ENCODE data around the gene NFS1. TPM values are rescaled to one million over a fixed set of nuclear protein-coding genes. Genes with fewer than 3 reads are reported as not detected.
A peak's percentile ranks its signal among the peaks of the same experiment; 100 is the strongest.

Gene NFS1
- total and polyA plus RNA-seq, 2 of the 4 experiments (the other 2 are of a cell fraction) = 16.5 to 35.6 TPM

- no peak for TF ChIP-seq RFX5 (IDR thresholded peaks at IDR 0.05; ENCODE audit: low read depth, low read length)
- TF ChIP-seq CEBPB (IDR thresholded peaks at IDR 0.05; ENCODE audit: low read depth, low read length) = no peak
- TF ChIP-seq BHLHE40 (IDR thresholded peaks at IDR 0.05; ENCODE audit: low read depth, low read length) = no peak
- no peak for TF ChIP-seq CTCF (conservative IDR thresholded peaks at IDR 0.05; ENCODE audit: low read depth, low read length)
- TF ChIP-seq CHD1 (IDR thresholded peaks at IDR 0.05; ENCODE audit: low read depth, low read length) = no peak
- TF ChIP-seq POLR2A (IDR thresholded peaks at IDR 0.05; ENCODE audit: low read depth, low read length) = no peak
- TF ChIP-seq USF2 (IDR thresholded peaks at IDR 0.05; ENCODE audit: low read depth, low read length) = no peak
- TF ChIP-seq ELK1 (IDR thresholded peaks at IDR 0.05; ENCODE audit: borderline replicate concordance, low read depth, low read length) = no peak
- TF ChIP-seq FOS (IDR thresholded peaks at IDR 0.05; ENCODE audit: low read depth, low read length) = no peak
- TF ChIP-seq NFE2L2 (IDR thresholded peaks at IDR 0.05; ENCODE audit: low read depth, low read length) = no peak
- TF ChIP-seq RCOR1 (IDR thresholded peaks at IDR 0.05; ENCODE audit: insufficient replicate concordance, low read length) = no peak
- TF ChIP-seq MXI1 (IDR thresholded peaks at IDR 0.05; ENCODE audit: borderline replicate concordance, low read depth, low read length) = no peak
- TF ChIP-seq RAD21 (IDR thresholded peaks at IDR 0.05; ENCODE audit: low read length) = no peak
- TF ChIP-seq SMC3 (IDR thresholded peaks at IDR 0.05; ENCODE audit: low read depth, low read length) = no peak
- TF ChIP-seq MAFK (IDR thresholded peaks at IDR 0.05; ENCODE audit: low read depth, low read length) = no peak
- no peak for TF ChIP-seq MAZ (IDR thresholded peaks at IDR 0.05; ENCODE audit: borderline replicate concordance, low read depth, low read length)
- Histone ChIP-seq H3K79me1 (ENCODE audit: low read depth in 1 of 2, low read length in 2 of 2) (peaks cover 54 to 94% of the 10 kb centered on the region in 2 experiments), H3K9me1 (ENCODE audit: insufficient read depth, low read length) (peaks cover 32% of the 10 kb centered on the region), H2AFZ (replicated peaks; ENCODE audit: low read length, poor library complexity) (no peak overlapping the region), H4K91ac (ENCODE audit: insufficient read depth, low read depth, low read length) (no peak overlapping the region), H3K18ac (ENCODE audit: low read depth, low read length) (no peak overlapping the region), H4K8ac (ENCODE audit: low read depth in 2 of 2, low read length in 2 of 2) (no peak overlapping the region), H4K5ac (ENCODE audit: low read depth, low read length) (no peak overlapping the region), H3K4me3 (ENCODE audit: insufficient read depth, low read depth, low read length) (no peak overlapping the region), H2BK15ac (ENCODE audit: low read depth, low read length) (no peak overlapping the region), H3K9ac (ENCODE audit: low read depth, low read length) (no peak overlapping the region), H2AK9ac (replicated peaks; ENCODE audit: low read depth, low read length, poor library complexity) (no peak overlapping the region), H2AK5ac (ENCODE audit: low read depth, low read length) (no peak overlapping the region), H3K27ac (ENCODE audit: insufficient read depth, low read length) (no peak overlapping the region), H3K14ac (replicated peaks; ENCODE audit: low read depth, low read length) (no peak overlapping the region; the same call in 1 of the 2 replicates), H2BK5ac (ENCODE audit: low read depth, low read length, poor library complexity, severe bottlenecking) (no peak overlapping the region), H3K4me2 (ENCODE audit: low read depth, low read length) (no peak overlapping the region), H3K9me3 (ENCODE audit: control insufficient read depth, insufficient read depth, low read length) (no peaks in the 10 kb centered on the region), H2BK120ac (ENCODE audit: low read depth, low read length) (no peak overlapping the region), H3K36me3 (ENCODE audit: control insufficient read depth, insufficient read depth, low read length) (no peaks in the 10 kb centered on the region), H3K56ac (ENCODE audit: extremely low read depth, insufficient read depth, low read length) (no peak overlapping the region), H3K4ac (ENCODE audit: low read depth, low read length) (no peak overlapping the region), H4K20me1 (ENCODE audit: insufficient read depth, low read length) (peaks cover 84% of the 10 kb centered on the region), H2BK20ac (ENCODE audit: low read depth, low read length) (no peak overlapping the region), H3K27me3 (ENCODE audit: control insufficient read depth, insufficient read depth, low read length) (no peaks in the 10 kb centered on the region), H3K23ac (ENCODE audit: low read depth, low read length) (no peak overlapping the region), H3K4me1 (ENCODE audit: control insufficient read depth, insufficient read depth, low read length) (peaks cover 11% of the 10 kb centered on the region)
- ChIA-PET POLR2A (ENCODE audit: unreplicated experiment) (no interaction called here), CTCF (interaction anchor here (1.5 kb wide), 1 partner anchor 20 kb away, joined by 3 read pairs; no protein-coding TSS in a partner anchor)
- ATAC-seq (ENCODE audit: low read depth) = peak; percentile 24; the same call in 1 of the 2 replicates
- dilution Hi-C loops (cut with HindIII; ENCODE audit: low sequenced_read_pairs, unreplicated experiment) (no loop called here), in situ Hi-C loops (cut with MboI; ENCODE audit: low sequenced_read_pairs) (no loop called here), intact Hi-C loops (cut with micrococcal nuclease) (loop anchor here (1.0 kb wide), 1 partner anchor 14 kb away; no protein-coding TSS in a partner anchor)
- no CpG with 5 or more reads among the region's 2 CpGs for WGBS, 2 experiments (ENCODE audit: extremely low coverage in 2 of 2, insufficient read length in 1 of 2)
- DNase-seq = no peak
- BruUV-seq (replicated peaks) = no TSS peak
Observed at GRCh38 chr20:35638751-35639150, 60.4 kb downstream of the NFS1 start.
